Measurements from ENCODE around the gene MKKS. TPM values are rescaled to one million over a fixed set of nuclear protein-coding genes. Genes with fewer than 3 reads are reported as not detected.
"Not testable (repeated sequence)": the region's sequence is repeated elsewhere in the genome, so short reads cannot be mapped to it uniquely, and the experiment has no call there.

Gene MKKS
- total and polyA plus RNA-seq, 5 experiments from 2014 or later, result 13.9 to 37.4 (median 26.1) TPM

DNA sequence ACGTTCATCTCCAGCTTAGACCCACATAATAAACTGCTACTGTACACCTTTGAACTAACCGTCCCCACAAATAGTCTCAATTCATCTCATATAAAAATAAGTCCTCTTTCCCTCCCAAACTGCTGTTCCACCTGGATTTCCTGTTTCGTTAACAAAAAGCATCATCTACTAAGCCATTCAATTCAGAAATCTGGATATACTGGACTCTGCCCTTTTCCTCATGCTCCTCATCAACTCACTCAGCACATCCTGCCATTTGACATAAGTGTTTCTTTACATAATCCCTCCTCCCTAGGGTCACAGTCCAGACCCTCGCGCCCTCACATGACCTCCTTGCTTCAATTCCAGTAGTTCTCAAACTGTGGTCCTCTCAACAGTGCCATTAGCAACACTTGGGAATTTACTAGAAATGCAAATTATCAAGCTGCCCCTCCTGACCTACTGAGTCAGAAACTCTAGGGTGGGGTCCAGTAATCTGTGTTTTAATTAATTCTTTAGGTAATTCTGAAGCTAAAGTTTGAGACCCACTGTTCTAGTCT lies 4.5 kb downstream of the MKKS start:
- POLR2A ChIA-PET, result no interaction called here
- peaks cover 0 to 2% (median 0%) of the 10 kb centered on the region in 9 donors for H3K9me3 Mint-ChIP-seq

DNA sequence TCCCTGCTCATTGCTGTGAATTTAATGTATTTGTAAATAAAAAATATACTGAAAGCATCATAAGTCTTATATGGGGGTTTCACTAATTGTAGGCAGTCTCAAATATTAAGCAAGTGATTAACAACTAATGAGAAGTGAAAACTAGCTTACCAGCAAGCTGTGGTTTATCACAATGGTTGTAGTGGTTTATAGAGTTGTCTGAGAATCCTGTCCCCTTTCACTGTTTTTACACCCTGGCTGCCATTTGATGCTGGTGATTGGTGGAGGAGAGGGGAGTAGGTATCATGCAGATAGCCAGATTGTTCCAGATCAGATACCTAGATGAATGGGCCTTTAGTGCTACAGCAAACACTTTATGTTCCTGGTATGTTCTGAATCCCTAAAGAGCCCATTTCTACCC lies 6.0 kb downstream of the MKKS start:
- Mint-ChIP-seq H3K4me1 (peaks cover 31 to 50% (median 40%) of the 10 kb centered on the region in 4 donors), H3K27me3 (no peaks in the 10 kb centered on the region), H3K9me3 (no peaks in the 10 kb centered on the region), H3K4me3 (no peak overlapping the region), H3K27ac (peak overlapping the region in 1 of 10 donors; percentile 24), H3K36me3 (peaks cover 0 to 23% (median 5%) of the 10 kb centered on the region in 3 donors)
- ATAC-seq (no peak), DNase-seq (no peak)
- POLR2A ChIA-PET, result no interaction called here

More for the DNA sequence above, 4.5 kb downstream of the MKKS start:
- Mint-ChIP-seq H3K27me3 (no peaks in the 10 kb centered on the region), H3K27ac (peak overlapping the region in 6 of 10 donors; percentile 1 to 65 (median 40)), H3K36me3 (peaks cover 0 to 16% (median 1%) of the 10 kb centered on the region in 3 donors), H3K4me3 (no peak overlapping the region), H3K4me1 (peaks cover 33 to 52% (median 44%) of the 10 kb centered on the region in 4 donors)
- DNase-seq, result no peak
- ATAC-seq, result no peak

DNA sequence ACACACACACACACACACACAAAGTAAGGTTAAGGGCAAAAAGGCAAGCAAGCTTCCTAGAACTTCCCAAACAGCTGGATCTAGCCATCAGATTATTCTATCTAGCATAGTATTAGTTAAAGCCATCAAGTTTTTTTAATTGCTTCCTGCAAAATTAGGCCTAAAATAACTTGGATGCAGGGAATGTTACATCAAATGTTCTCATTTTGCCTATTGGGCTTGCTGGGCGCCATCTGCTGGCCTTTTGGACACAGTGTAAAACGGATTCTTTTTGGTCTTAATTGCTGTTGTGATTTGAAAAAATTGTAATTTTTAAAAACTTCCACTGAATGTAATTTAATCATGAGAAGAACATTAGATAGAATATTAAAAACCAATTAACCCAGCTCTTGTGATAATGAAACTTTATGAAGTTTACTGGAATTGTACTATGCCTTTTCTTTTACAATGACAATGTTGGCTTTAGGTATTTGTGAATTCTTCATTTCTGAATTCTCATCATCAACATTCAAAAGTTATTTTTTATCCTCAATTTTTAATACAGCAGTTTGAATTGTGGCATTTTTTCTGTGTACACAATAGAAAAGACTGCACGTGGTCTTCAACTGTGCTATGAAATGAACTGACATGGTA lies 6.8 kb downstream of the MKKS start:
- peaks cover 29 to 46% (median 39%) of the 10 kb centered on the region in 4 donors for H3K4me1 Mint-ChIP-seq
- no peaks in the 10 kb centered on the region for H3K9me3 Mint-ChIP-seq
- no peaks in the 10 kb centered on the region for H3K27me3 Mint-ChIP-seq
- peaks cover 0 to 24% (median 6%) of the 10 kb centered on the region in 3 donors for H3K36me3 Mint-ChIP-seq
- peak overlapping the region in 3 of 10 donors; percentile 16 to 43 (median 29) for H3K27ac Mint-ChIP-seq
- ATAC-seq, result peak in 1 of 2 donors; percentile 23
- peak in 8 of 10 donors; percentile 14 to 41 (median 29) for DNase-seq
- POLR2A ChIA-PET, result interaction anchor here (0.8 kb wide), 1 partner anchor 87 kb away, joined by 3 read pairs; no protein-coding TSS in a partner anchor
- H3K4me3 Mint-ChIP-seq, result no peak overlapping the region

DNA sequence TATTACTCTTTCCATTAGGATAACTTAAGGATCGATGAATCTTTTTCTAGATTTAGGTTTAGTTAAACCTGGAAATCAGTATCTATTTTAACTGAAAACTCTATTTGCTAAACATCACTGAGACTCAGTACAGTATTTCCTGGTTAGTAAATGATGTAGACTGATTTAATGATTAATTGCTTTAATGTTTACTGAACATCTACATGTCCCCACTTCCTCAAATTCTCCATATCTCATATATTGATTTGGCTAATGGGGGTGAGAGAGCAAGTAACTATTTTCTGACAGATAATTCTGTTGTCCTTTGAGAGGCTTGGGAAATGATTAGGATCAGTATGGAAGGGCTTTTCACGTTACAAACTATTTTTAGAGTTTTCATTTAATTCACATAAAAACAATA lies 10.3 kb downstream of the MKKS start:
- no peaks in the 10 kb centered on the region for H3K27me3 Mint-ChIP-seq
- no peak overlapping the region for H3K4me3 Mint-ChIP-seq
- DNase-seq, result no peak
- H3K9me3 Mint-ChIP-seq, result no peaks in the 10 kb centered on the region
- H3K36me3 Mint-ChIP-seq, result peaks cover 0 to 38% (median 7%) of the 10 kb centered on the region in 3 donors
- H3K4me1 Mint-ChIP-seq, result peaks cover 6 to 24% (median 12%) of the 10 kb centered on the region in 4 donors
- ATAC-seq, result no peak
- POLR2A ChIA-PET, result no interaction called here
- no peak overlapping the region for H3K27ac Mint-ChIP-seq

DNA sequence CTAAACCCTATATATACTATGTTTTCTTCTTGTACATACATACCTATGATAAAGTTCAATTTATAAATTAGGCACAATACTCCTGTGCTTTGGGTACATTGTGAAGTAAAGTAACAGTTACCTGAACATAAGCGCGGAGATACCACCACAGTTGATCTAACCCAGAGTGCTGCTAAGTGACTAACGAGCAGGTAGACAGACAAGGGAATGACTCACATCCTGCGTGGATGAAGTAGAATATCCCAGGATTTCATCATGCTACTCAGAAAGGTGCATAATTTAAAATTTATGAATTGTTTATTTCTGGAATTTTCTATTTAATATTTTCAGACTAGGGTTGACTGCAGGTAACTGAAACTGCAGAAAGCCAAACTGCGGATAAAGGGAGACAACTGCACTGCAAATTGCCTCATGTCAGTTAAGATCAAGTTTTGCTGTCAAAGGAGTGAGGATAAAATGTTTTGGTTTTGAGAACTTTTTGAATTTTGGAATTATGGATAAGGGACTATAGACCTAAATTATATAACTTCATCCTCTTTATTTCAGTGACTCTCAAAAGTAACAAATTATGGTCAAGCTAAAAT lies 14.4 kb downstream of the MKKS start:
- Mint-ChIP-seq H3K27ac (no peak overlapping the region), H3K9me3 (no peaks in the 10 kb centered on the region), H3K27me3 (no peaks in the 10 kb centered on the region), H3K4me3 (no peak overlapping the region), H3K36me3 (peaks cover 4 to 57% (median 12%) of the 10 kb centered on the region in 3 donors), H3K4me1 (peaks cover 8 to 18% (median 16%) of the 10 kb centered on the region in 4 donors)
- DNase-seq, result no peak
- POLR2A ChIA-PET, result no interaction called here
- ATAC-seq, result no peak

DNA sequence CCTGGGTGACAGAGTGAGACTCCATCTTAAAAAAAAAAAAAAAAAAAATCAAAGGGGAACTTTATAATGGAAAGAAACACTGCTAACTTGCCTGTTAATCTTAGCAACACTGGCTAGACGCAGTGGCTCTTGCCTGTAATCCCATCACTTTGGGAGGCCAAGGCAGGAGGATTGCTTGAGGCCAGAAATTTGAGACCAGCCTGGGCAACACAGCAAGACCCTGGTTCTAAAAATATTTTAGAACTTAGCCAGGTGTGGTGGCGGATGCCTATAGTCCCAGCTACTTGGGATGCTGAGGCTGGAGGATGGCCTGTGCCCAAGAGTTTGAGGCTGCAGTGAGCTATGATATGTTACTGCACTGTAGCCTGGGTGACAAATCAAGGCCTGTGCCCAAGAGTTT lies 16.8 kb downstream of the MKKS start:
- H3K4me3 Mint-ChIP-seq, DNase-seq, POLR2A ChIA-PET, H3K27me3 Mint-ChIP-seq, ATAC-seq, H3K9me3 Mint-ChIP-seq: not testable (repeated sequence)
- peaks cover 4 to 69% (median 10%) of the 10 kb centered on the region in 3 donors for H3K36me3 Mint-ChIP-seq
- peaks cover 6 to 16% (median 13%) of the 10 kb centered on the region in 4 donors for H3K4me1 Mint-ChIP-seq
- peak overlapping the region in 1 of 10 donors; percentile 87 for H3K27ac Mint-ChIP-seq

DNA sequence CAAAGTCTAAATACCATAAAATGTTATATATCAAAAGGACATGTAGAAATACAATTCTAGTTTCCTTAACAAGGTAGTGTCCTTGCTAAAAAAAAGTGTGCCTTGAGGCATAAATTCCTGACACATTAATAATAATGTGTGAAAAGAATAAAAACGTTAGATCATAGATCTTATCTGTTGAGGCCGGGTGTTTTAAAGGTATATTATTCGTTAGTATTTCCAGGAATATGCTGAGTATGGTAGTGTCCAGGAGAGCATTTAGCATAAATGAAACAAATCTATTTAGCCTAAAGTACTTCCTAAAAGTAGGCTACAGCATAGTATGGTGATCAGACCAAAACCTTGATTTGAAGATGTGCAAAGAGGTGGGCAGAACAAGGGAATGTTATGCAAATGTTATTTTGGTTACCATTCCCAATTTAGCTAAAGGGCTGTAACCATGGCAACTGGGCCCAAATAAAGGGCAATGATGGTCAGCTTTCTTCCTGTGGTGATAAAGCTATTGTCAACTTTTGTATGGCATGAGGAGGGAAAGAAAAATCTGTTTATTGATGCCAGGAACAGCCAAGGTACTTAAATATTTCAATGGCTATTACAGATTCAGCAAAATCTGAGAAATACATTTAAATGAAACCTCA lies 18.9 kb downstream of the MKKS start:
- Mint-ChIP-seq H3K9me3 (no peaks in the 10 kb centered on the region), H3K36me3 (peaks cover 4 to 70% (median 12%) of the 10 kb centered on the region in 3 donors)

DNA sequence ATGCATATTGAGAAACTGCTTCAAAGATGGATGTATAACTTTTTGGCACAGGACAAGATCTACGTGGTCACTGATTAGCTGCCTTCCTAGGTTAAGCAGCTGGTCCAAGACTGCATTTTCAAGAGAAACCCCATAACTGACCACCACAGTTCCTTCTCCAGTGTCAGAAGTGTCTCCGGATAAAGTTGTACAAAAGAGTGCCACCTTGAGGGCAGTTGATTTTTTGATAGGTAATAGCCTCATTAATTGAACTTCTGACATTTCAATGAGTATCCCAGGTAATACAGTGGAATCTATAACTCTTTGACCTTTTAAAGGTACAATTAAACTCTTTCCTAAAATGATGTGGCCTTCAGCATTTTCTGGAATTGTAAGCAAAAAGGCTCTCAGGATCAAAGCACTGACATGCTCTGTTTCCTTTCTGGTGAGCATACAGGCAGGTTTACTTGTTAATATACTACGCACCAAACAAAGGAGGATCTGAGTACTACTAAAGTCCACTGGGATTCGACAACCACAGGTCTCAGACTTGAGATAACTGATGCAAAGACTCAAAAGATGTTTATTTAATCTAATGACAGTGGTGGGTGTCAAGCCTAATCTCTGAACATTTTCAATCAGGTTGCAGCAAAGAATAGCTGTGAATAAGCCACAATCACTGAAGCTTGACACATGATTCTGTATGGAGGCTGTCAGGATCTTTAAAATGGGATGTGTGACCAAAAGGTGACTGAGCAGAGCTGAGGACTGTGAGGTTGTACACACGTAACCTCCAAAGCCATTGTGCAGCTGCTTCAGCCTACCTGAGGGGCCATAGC lies 21.2 kb downstream of the MKKS start:
- peaks cover 3 to 11% (median 7%) of the 10 kb centered on the region in 4 donors for H3K4me1 Mint-ChIP-seq
- DNase-seq, result no peak
- H3K36me3 Mint-ChIP-seq, result peaks cover 4 to 59% (median 11%) of the 10 kb centered on the region in 3 donors
- no peaks in the 10 kb centered on the region for H3K9me3 Mint-ChIP-seq
- no peaks in the 10 kb centered on the region for H3K27me3 Mint-ChIP-seq
- ATAC-seq, result no peak
- peak overlapping the region in 1 of 10 donors; percentile 4 for H3K27ac Mint-ChIP-seq
- H3K4me3 Mint-ChIP-seq, result no peak overlapping the region
- POLR2A ChIA-PET, result no interaction called here

More for the DNA sequence above, 18.9 kb downstream of the MKKS start:
- no peaks in the 10 kb centered on the region for H3K27me3 Mint-ChIP-seq
- peak overlapping the region in 1 of 10 donors; percentile 27 for H3K27ac Mint-ChIP-seq
- H3K4me3 Mint-ChIP-seq, result no peak overlapping the region
- POLR2A ChIA-PET, result no interaction called here
- no peak for ATAC-seq
- H3K4me1 Mint-ChIP-seq, result peaks cover 6 to 13% (median 9%) of the 10 kb centered on the region in 4 donors
- no peak for DNase-seq

DNA sequence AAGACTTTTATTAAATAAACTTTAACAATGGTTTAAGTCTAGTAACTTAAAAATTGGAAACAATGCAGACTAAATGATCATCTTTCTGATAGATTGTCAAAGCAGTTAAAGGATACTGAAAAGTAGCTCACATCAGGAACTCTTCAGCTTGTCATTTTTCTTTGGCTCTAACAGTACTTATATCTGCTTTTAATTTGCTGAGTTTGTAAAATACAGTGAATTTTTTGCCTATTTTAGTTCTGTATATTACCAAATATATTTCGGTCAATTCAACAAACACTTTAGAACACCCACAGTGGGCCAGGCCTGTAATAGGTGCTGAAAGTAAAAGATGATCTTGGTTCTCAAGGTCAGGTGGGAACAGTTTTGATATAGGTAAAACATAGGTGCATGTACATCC lies 22.3 kb downstream of the MKKS start:
- no peaks in the 10 kb centered on the region for H3K27me3 Mint-ChIP-seq
- H3K36me3 Mint-ChIP-seq, result peaks cover 0 to 60% (median 9%) of the 10 kb centered on the region in 3 donors
- peaks cover 0 to 6% (median 4%) of the 10 kb centered on the region in 4 donors for H3K4me1 Mint-ChIP-seq
- POLR2A ChIA-PET, result no interaction called here
- DNase-seq (no peak), ATAC-seq (no peak)
- no peak overlapping the region for H3K27ac Mint-ChIP-seq
- no peak overlapping the region for H3K4me3 Mint-ChIP-seq
- no peaks in the 10 kb centered on the region for H3K9me3 Mint-ChIP-seq

DNA sequence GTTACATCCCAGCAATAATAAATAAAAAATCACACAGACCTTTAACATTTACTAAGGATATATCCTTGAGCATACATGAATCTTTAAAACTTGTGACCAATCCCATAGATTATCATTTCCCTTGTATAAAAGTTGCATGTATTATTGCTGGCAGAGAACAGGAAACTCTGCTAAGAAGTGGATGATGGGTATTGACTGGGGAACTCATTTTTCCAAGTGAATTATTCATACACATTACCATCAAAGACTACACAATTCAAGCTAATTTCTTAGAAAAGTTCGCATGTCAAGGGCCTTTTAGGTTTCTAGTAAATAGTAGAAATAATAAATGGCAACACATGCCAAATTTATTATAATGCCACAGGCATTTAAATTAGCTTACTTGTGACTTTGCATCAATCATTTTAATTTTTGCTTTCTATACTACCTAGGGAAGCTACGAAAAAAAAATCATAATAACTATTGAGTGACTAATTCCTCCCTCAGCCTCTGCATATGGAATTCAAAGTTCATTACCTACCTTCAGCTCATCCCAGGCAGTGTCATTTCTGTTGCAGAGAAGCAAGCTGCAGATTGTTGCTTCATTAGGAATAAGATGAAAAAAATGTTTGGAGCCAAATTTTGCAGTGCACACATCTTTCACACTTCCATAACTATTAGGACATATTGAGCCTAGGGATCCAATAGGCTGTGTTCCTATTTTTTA lies 25.8 kb downstream of the MKKS start:
- peaks cover 0 to 51% (median 7%) of the 10 kb centered on the region in 3 donors for H3K36me3 Mint-ChIP-seq
- ATAC-seq (no peak), DNase-seq (no peak)
- no peak overlapping the region for H3K27ac Mint-ChIP-seq
- no peak overlapping the region for H3K4me3 Mint-ChIP-seq
- no peaks in the 10 kb centered on the region for H3K9me3 Mint-ChIP-seq
- H3K27me3 Mint-ChIP-seq, result no peaks in the 10 kb centered on the region
- POLR2A ChIA-PET, result no interaction called here
- no peaks in the 10 kb centered on the region for H3K4me1 Mint-ChIP-seq

DNA sequence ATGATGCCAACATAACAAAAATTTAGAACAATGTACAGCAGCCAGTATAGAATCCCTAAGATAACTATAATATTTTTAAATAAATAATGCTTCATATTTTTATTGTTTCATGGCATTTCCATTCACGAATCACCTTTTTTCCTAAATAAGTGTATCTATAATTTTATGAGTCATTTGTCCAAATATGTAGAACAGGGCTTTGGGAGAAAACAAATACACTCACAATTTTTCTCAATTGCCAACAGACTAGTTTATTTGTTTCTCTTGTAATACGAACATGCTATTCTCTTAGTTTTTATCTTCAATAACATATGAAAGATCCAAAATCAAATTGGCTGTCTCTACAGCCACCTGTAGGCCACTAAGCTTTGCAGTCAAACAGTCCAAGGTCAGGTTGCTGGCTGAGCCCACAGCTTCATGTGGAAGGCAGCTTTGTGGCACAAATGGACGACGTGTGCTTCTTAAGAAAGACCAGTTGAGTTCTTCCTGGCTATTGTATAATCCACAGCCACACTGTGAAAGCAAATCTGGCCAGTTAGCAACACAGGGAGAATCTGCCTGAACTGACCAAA lies 29.0 kb downstream of the MKKS start:
- no peaks in the 10 kb centered on the region for H3K27me3 Mint-ChIP-seq
- peak overlapping the region in 1 of 10 donors; percentile 77 for H3K27ac Mint-ChIP-seq
- POLR2A ChIA-PET, result no interaction called here
- no peaks in the 10 kb centered on the region for H3K4me1 Mint-ChIP-seq
- no peak for ATAC-seq
- no peak for DNase-seq
- H3K36me3 Mint-ChIP-seq, result peaks cover 0 to 31% (median 5%) of the 10 kb centered on the region in 3 donors
- H3K9me3 Mint-ChIP-seq, result no peaks in the 10 kb centered on the region
- no peak overlapping the region for H3K4me3 Mint-ChIP-seq

Measured in naive thymus-derived CD8-positive, alpha-beta T cell (primary cell).